Rectal smooth muscle tissue (tissue), 1 donor: Measurements from ENCODE around the gene DNPEP.
"Not testable (repeated sequence)": the region's sequence is repeated elsewhere in the genome, so short reads cannot be mapped to it uniquely, and the experiment has no call there.

Experiments used
- H3K27ac ChIP-seq: one replicate; pipeline ENCODE4 v1.7.0; 2013; ENCODE audit warnings: low read depth, low read length, inconsistent platforms
- H3K27me3 ChIP-seq: one replicate; pipeline ENCODE4 v1.7.0; 2013; ENCODE audit warnings: low read length; ENCODE audit not compliant: control insufficient read depth, insufficient read depth
- H3K36me3 ChIP-seq: one replicate; pipeline ENCODE4 v1.7.0; 2013; ENCODE audit warnings: low read length; ENCODE audit not compliant: control insufficient read depth, insufficient read depth
- H3K4me1 ChIP-seq: one replicate; pipeline ENCODE4 v1.7.0; 2013; ENCODE audit warnings: low read length; ENCODE audit not compliant: control insufficient read depth, insufficient read depth
- H3K4me3 ChIP-seq: one replicate; pipeline ENCODE4 v1.7.0; 2013; ENCODE audit warnings: low read length
- H3K9ac ChIP-seq: one replicate; pipeline ENCODE4 v1.7.0; 2013; ENCODE audit warnings: low read length

The DNPEP gene

DNA sequence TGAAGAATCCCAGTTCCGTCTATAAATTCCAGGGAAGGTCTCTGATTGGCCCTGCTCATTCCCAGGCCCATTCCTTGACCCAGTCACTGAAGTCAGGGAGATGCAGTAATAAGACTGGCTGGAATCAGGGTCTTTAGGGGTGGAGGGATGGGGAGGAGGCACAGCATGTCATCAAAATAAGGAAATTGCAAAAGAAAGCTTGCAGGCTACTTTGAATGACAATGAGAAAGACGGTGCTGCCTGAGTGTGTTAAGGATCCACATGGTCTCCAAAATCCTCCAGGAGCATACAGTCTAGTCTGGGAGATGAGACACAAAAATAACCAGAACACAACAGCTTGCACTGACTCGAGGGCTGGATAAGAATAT, 28.5 kb upstream of the DNPEP start:
- H3K4me3 ChIP-seq = no peak overlapping the region
- H3K27me3 ChIP-seq = no peaks in the 10 kb centered on the region
- peaks cover 14% of the 10 kb centered on the region for H3K36me3 ChIP-seq
- peaks cover 27% of the 10 kb centered on the region for H3K4me1 ChIP-seq
- no peak overlapping the region for H3K9ac ChIP-seq
- H3K27ac ChIP-seq = peak overlapping the region; percentile 99

DNA sequence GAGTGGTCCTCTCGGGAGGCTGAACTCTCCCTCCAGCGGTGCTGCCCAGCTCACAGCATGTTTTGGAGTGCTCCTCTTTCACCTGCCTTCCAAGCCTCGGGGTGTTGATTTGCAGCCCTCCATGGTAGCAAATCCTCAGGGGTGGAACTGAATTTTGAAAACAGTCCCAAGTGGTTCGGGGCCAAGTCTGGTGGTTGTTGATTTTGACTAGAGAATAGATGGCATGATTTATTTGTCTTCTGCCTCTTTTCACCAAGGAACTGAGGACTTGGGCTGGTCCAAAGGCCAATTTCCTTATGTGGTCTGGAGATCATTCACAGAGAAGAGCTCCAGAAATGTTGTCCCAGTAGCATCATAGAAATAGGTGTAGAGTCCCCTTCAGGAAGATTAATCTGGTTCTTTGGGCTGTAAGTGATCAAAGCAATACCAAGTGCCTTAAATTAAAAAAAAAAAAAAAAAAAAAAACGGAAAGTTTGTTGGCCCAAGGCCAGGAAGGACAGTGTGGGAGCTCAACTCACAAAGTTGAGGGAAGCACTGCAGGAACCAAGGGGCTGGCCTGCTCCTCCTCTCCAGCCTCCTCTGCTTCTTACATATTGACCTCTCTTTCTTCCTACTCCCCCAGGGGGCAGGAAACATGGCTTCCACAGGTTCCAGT, 28.0 kb upstream of the DNPEP start:
- Histone ChIP-seq H3K27ac (peak overlapping the region; percentile 99), H3K4me3 (no peak overlapping the region), H3K9ac (no peak overlapping the region), H3K4me1 (peaks cover 27% of the 10 kb centered on the region), H3K27me3 (no peaks in the 10 kb centered on the region), H3K36me3 (peaks cover 9% of the 10 kb centered on the region)

DNA sequence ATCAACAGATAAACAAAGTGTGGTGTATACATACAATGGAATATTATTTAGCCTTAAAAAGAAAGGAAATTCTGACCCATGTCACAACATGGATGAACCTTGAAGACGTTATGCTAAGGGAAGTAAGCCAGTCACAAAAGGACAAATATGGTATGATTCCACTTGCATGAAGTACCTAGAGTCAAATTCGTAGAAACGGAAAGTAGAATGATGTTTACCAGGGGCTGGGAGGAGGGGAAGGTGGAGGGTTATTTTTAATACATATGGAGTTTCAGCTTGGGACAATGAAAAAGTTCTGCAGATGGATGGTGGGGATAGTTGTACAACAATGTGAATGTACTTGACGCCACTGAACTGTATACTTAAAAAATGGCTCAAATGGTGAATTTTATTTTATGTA, 27.1 kb upstream of the DNPEP start:
- no peak overlapping the region for H3K9ac ChIP-seq
- H3K27me3 ChIP-seq = no peaks in the 10 kb centered on the region
- peaks cover 30% of the 10 kb centered on the region for H3K4me1 ChIP-seq
- peak overlapping the region; percentile 99 for H3K27ac ChIP-seq
- no peak overlapping the region for H3K4me3 ChIP-seq
- H3K36me3 ChIP-seq = peaks cover under 1% of the 10 kb centered on the region

DNA sequence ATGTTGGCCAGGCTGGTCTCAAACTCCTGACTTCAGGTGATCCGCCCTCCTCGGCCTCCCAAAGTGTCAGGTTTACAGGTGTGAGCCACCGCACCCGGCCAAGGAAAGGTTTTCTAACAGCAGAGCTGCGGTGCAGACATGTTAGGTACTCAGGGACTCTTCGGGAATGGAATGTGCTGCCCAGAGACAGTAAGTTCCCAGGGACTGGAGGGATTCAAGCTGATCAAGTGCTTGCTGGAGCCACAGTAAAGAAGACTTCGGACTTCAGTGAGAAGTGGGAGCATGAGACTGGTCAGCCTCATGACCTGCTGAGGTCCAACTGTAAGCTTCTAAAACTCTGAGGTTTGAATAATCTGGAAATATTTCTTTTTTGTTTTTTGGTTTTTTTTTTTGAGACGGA, 22.7 kb upstream of the DNPEP start:
- Histone ChIP-seq H3K27ac (peak overlapping the region; percentile 98), H3K9ac (no peak overlapping the region), H3K36me3 (no peaks in the 10 kb centered on the region), H3K4me1 (peaks cover 41% of the 10 kb centered on the region), H3K27me3 (no peaks in the 10 kb centered on the region), H3K4me3 (no peak overlapping the region)

DNA sequence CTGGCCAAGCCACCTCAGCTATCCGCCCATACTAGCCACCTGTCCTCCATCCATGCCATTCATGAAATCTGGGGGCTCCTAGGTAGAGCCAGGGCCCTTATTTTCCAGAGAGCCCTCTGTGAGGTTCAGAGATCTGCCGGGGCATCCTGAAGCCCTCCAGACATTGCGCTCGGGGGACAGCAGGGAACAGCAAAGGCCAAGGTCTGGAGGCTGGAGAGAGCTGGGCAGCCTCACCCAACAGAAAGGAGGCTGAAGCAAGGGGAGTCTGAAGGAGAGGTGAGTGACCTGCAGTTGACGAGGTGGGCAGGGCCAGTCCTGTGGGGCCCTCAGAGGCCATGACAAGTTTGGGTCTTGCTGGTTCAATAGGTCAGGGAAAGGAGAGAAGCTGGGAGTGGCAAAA, 21.9 kb upstream of the DNPEP start:
- Histone ChIP-seq H3K36me3 (no peaks in the 10 kb centered on the region), H3K4me3 (no peak overlapping the region), H3K27me3 (no peaks in the 10 kb centered on the region), H3K27ac (peak overlapping the region; percentile 98), H3K4me1 (peaks cover 43% of the 10 kb centered on the region), H3K9ac (no peak overlapping the region)

DNA sequence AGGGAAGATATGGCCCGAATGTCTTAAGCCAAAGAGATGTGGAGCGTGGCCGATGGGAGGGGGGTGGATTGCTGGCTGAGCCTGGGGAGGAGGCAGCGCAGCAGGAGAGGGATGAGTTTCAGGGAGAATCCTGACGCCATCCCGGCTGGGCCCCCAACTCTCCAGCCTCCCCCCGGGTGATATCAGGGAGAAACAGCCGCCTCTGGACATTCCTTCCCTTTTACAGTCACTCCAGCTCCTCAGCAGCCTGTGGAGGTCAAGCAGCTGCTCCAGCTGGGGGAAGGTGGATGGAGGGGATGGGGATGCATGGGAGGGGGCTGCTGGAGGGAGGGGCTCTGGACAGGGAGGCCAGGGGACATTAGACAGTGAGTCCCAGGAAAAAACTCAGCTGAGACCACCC, 20.9 kb upstream of the DNPEP start:
- peak overlapping the region; percentile 98 for H3K27ac ChIP-seq
- no peaks in the 10 kb centered on the region for H3K36me3 ChIP-seq
- peaks cover 47% of the 10 kb centered on the region for H3K4me1 ChIP-seq
- H3K4me3 ChIP-seq = no peak overlapping the region
- no peak overlapping the region for H3K9ac ChIP-seq
- H3K27me3 ChIP-seq = no peaks in the 10 kb centered on the region

DNA sequence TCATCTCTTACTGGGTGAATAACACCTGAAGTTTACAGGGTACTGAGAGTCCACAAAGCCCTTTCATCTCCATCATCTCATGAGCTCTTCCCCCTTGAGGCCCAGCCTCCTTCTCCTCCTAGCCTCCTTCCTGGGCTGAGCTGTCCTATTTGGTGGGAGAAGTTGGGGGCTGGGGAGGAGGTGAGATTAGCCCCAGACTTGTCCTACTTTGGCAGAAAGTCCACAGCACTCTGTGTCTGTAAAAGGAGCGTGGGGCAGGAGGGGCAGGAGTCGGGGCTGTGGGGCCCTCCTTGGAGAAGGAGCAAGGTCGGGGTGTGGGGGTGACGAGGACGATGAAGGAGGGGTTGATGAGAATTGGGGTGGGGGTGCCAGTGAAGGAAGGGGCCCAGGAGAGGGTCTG, 20.5 kb upstream of the DNPEP start:
- H3K27ac ChIP-seq = peak overlapping the region; percentile 98
- peaks cover 47% of the 10 kb centered on the region for H3K4me1 ChIP-seq
- H3K36me3 ChIP-seq = no peaks in the 10 kb centered on the region
- H3K27me3 ChIP-seq = no peaks in the 10 kb centered on the region
- peak overlapping the region; percentile 10 for H3K4me3 ChIP-seq
- no peak overlapping the region for H3K9ac ChIP-seq

DNA sequence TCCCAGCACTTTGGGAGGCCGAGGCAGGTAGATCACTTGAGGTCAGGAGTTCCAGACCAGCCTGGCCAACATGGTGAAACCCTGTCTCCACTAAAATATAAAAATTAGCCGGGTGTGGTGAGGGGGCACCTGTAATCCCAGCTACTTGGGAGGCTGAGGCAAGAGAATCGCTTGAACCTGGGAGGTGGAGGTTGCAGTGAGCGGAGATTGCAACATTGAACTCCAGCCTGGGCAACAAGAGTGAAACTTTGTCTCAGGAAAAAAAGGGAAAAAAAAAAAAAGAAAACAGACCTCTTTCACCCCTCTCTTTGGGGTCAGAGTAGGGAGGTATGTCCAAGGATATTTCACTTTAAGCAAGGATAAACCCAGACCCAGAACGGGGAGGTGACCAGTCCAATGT, 19.6 kb upstream of the DNPEP start:
- H3K4me3 ChIP-seq, H3K9ac ChIP-seq, H3K27me3 ChIP-seq, H3K36me3 ChIP-seq: not testable (repeated sequence)
- Histone ChIP-seq H3K27ac (peak overlapping the region; percentile 98), H3K4me1 (peaks cover 47% of the 10 kb centered on the region)

DNA sequence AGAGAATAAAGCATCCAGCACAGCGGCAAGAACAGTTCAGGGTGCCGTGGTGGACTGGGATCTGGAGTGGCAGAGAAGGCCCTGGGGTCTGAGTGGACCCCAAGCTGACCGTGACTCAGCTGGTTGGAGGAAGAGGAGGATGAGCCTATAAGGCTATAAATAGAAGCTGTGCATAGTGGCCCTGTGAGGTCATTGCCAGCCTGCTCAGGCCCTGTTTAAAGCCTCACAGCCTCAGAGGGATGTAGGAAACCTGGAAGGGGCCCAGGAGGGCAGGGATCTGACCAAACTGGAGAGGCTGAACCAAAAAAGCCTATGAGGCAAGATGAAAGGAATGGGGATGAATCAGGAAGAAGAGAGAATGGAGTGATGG, 19.1 kb upstream of the DNPEP start:
- H3K36me3 ChIP-seq = no peaks in the 10 kb centered on the region
- H3K4me3 ChIP-seq = peak overlapping the region; percentile 19
- H3K9ac ChIP-seq = no peak overlapping the region
- peak overlapping the region; percentile 98 for H3K27ac ChIP-seq
- H3K27me3 ChIP-seq = no peaks in the 10 kb centered on the region
- peaks cover 47% of the 10 kb centered on the region for H3K4me1 ChIP-seq

DNA sequence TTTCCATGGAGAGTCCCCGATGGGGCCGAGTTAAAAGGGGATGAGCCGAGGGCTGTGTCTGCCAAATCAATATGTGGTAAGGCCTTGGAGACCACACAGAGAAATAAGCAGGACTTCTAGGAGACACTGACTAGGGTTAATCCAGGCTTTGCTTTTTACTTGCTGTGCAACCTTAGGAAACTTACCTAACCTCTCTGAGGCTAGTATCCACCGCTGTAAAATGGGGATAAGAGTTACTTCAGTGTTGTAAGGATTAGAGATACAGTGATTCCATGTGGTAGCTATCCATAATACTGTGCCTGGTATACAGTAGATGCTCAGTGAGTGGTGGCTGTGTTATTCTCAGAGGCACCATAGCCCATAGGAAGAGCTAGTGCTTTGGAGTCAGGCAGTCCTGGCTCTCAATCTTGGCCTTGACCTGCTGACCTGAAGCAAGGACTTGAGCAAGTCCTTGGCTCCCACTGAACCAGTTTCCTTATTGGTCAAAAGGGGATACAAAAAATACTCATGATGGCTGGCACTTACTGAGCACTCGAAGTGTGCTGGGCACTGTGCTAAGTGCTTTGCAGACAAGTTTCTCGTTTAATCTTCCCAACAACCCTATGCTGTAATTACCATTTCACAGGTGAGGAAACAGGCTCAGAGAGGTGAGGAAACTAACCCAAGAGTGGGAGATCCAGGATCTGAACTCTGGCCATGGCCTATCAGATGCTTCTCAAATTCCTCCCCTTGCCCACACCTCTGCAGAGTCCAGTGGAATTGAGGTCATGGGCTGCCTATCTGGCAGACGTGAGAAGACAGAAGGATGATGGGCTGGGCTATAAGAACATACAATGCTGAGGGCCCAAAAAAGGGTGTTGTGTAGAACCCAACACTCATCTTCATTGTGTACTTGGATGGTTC, 18.5 kb upstream of the DNPEP start:
- H3K4me1 ChIP-seq = peaks cover 47% of the 10 kb centered on the region
- H3K27me3 ChIP-seq = no peaks in the 10 kb centered on the region
- peak overlapping the region; percentile 98 for H3K27ac ChIP-seq
- peak overlapping the region; percentile 38 for H3K9ac ChIP-seq
- H3K36me3 ChIP-seq = no peaks in the 10 kb centered on the region
- H3K4me3 ChIP-seq = peak overlapping the region; percentile 19

DNA sequence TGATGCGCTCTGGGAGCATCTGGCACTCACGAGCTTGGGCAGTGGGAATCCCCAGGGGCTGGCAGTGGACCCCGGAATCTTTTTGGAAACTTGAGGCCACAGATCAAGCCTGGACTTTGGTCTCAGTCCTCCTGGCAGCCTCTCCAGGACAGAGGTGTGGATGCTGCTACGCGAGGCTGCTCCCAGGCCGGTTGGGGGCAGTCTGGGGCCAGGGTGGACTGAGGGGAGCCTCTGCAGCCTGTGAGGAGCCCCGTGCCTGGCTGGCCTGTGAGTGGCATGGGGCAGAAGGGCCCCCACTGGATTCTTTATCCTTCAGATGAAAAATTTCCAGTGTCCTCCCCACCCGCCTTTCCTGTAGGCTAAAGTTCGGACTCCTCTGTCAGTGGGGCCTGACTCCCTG, 17.7 kb upstream of the DNPEP start:
- Histone ChIP-seq H3K4me3 (no peak overlapping the region), H3K36me3 (no peaks in the 10 kb centered on the region), H3K4me1 (peaks cover 46% of the 10 kb centered on the region), H3K27ac (peak overlapping the region; percentile 98), H3K27me3 (no peaks in the 10 kb centered on the region), H3K9ac (peak overlapping the region; percentile 38)

DNA sequence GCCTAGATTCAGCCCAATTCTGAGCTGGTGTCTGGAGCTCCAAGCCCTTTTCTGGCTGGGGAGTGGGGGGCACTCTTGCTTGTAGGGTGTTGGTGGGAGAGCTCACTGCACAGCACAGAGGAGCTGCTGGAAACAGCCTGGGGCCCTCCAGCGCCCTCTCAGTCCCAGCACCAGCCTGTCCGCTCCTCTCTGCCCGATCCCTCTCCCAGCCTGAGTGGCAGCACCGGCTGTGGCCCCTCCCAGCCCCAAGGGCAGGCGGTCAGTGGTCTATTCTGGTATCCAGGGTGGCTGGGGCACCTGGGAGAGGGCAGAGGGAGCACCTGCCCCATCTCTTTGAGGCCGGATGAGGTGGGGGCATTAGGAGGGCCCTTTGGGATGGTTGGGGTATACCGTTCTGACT, 17.2 kb upstream of the DNPEP start:
- H3K4me1 ChIP-seq = peaks cover 44% of the 10 kb centered on the region
- no peak overlapping the region for H3K4me3 ChIP-seq
- H3K27ac ChIP-seq = peak overlapping the region; percentile 98
- H3K9ac ChIP-seq = no peak overlapping the region
- no peaks in the 10 kb centered on the region for H3K27me3 ChIP-seq
- no peaks in the 10 kb centered on the region for H3K36me3 ChIP-seq
